RCC 7860 (cell line): ENCODE results near the gene TMEM259.

Experiments used
- DNase-seq: peaks from one replicate; pipeline ENCODE4 v3.0.0-alpha.2; 2015; ENCODE audit warnings: low spot score
- FAIRE-seq: peaks from 2 replicates; lab custom pipeline; 2012; peaks lifted over from hg19 to GRCh38; lab: Jason Lieb, UNC

TMEM259 gene

GRCh38 chr19:990746-991145 lies 30.2 kb downstream of the TMEM259 start:
- DNase-seq, result no peak

GRCh38 chr19:990119-990571 lies 30.8 kb downstream of the TMEM259 start:
- FAIRE-seq (no peak), DNase-seq (no peak)

More at GRCh38 chr19:990746-991145, 30.2 kb downstream of the TMEM259 start:
- no peak for FAIRE-seq

- DNase-seq (no peak), FAIRE-seq (no peak)
Observed at GRCh38 chr19:989381-990081, 31.4 kb downstream of the TMEM259 start.

GRCh38 chr19:988510-988909 lies 32.4 kb downstream of the TMEM259 start:
- DNase-seq (no peak), FAIRE-seq (no peak)

- DNase-seq, result peak; percentile 70
- FAIRE-seq, result peak; percentile 86
Observed at GRCh38 chr19:988081-988480, 32.8 kb downstream of the TMEM259 start.

- DNase-seq (no peak), FAIRE-seq (no peak)
Observed at GRCh38 chr19:986083-986482, 34.8 kb downstream of the TMEM259 start.

GRCh38 chr19:984165-984967 lies 36.6 kb downstream of the TMEM259 start, which contains the start of gene WDR18:
WDR18 (plus strand) TSS chr19:984345; CDS start chr19:984354, 9 bp downstream.
- FAIRE-seq, result no peak
- DNase-seq, result peak; percentile 72

GRCh38 chr19:982567-983170 lies 38.3 kb downstream of the TMEM259 start:
- peak; percentile 42 for DNase-seq
- no peak for FAIRE-seq

- FAIRE-seq (no peak), DNase-seq (no peak)
Observed at GRCh38 chr19:980133-980998, 40.6 kb downstream of the TMEM259 start.

- no peak for DNase-seq
Observed at GRCh38 chr19:979318-979741, 41.6 kb downstream of the TMEM259 start.

GRCh38 chr19:977058-977464 lies 43.9 kb downstream of the TMEM259 start:
- no peak for DNase-seq
- no peak for FAIRE-seq

More at GRCh38 chr19:979318-979741, 41.6 kb downstream of the TMEM259 start:
- no peak for FAIRE-seq

- no peak for DNase-seq
- FAIRE-seq, result no peak
Observed at GRCh38 chr19:976476-976875, 44.4 kb downstream of the TMEM259 start.

- no peak for DNase-seq
- FAIRE-seq, result no peak
Observed at GRCh38 chr19:974564-975257, 46.2 kb downstream of the TMEM259 start.

GRCh38 chr19:973726-974563 lies 47.0 kb downstream of the TMEM259 start:
- FAIRE-seq (no peak), DNase-seq (no peak)

GRCh38 chr19:972281-972680 lies 48.6 kb downstream of the TMEM259 start:
- FAIRE-seq, result no peak

GRCh38 chr19:971795-972194 lies 49.1 kb downstream of the TMEM259 start:
- DNase-seq (no peak), FAIRE-seq (no peak)

More at GRCh38 chr19:972281-972680, 48.6 kb downstream of the TMEM259 start:
- DNase-seq, result no peak

GRCh38 chr19:970695-971094 lies 50.2 kb downstream of the TMEM259 start:
- DNase-seq (no peak), FAIRE-seq (no peak)

- DNase-seq, result no peak
- FAIRE-seq, result no peak
Observed at GRCh38 chr19:966485-967088, 54.3 kb downstream of the TMEM259 start.
